ENCODE data around the gene TSPAN10. TPM values are rescaled to one million over a fixed set of nuclear protein-coding genes. Genes with fewer than 3 reads are reported as not detected.

The TSPAN10 gene
- total and polyA plus RNA-seq, 2 of the 4 experiments (the other 2 are of a cell fraction) = 1.4 to 4.5 TPM

DNA sequence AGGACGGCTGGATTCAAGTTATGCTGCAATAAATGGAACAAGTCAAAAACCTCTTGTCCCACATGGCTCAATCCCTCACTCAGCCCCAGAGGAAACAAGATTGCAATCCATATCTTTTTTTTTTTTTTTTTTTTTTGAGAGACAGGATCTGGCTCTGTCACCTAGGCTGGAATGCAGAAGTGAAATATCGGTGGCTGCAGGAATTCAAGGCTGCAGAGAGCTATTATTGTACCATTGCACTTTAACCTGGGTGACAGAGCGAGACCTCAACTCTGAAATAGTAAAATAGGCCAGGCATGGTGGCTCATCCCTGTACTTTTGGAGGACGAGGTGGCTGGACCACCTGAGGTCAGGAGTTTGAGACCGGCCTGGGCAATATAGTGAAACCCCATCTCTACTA lies 22.0 kb downstream of the TSPAN10 start:
- no peak overlapping the region for H2BK5ac ChIP-seq (ENCODE audit: low read depth, low read length, poor library complexity, severe bottlenecking)
- H2AK9ac ChIP-seq (replicated peaks; ENCODE audit: low read depth, low read length, poor library complexity) = no peak overlapping the region
- H4K91ac ChIP-seq (ENCODE audit: insufficient read depth, low read depth, low read length) = no peak overlapping the region
- peaks cover 0 to 3% of the 10 kb centered on the region in 2 experiments; a peak in 1 of 4 replicates for H3K79me1 ChIP-seq (ENCODE audit: low read depth in 1 of 2, low read length in 2 of 2)
- BruUV-seq (replicated peaks) = no TSS peak
- H2BK20ac ChIP-seq (ENCODE audit: low read depth, low read length) = no peak overlapping the region
- no peak for ATAC-seq (ENCODE audit: low read depth)
- dilution Hi-C loops (cut with HindIII; ENCODE audit: low sequenced_read_pairs, unreplicated experiment) (no loop called here), intact Hi-C loops (cut with micrococcal nuclease) (no loop called here), in situ Hi-C loops (cut with MboI; ENCODE audit: low sequenced_read_pairs) (no loop called here)
- H3K14ac ChIP-seq (replicated peaks; ENCODE audit: low read depth, low read length) = no peak overlapping the region
- ChIA-PET CTCF (interaction anchor here (0.7 kb wide), 1 partner anchor 353 kb away, joined by 4 read pairs; no protein-coding TSS in a partner anchor), POLR2A (ENCODE audit: unreplicated experiment) (no interaction called here)
- H4K20me1 ChIP-seq (ENCODE audit: insufficient read depth, low read length) = no peaks in the 10 kb centered on the region
- no peak overlapping the region for H3K23ac ChIP-seq (ENCODE audit: low read depth, low read length)
- no peaks in the 10 kb centered on the region for H3K9me3 ChIP-seq (ENCODE audit: control insufficient read depth, insufficient read depth, low read length)
- H4K8ac ChIP-seq (ENCODE audit: low read depth in 2 of 2, low read length in 2 of 2) = no peak overlapping the region
- H3K18ac ChIP-seq (ENCODE audit: low read depth, low read length) = no peak overlapping the region
- no peaks in the 10 kb centered on the region for H3K27me3 ChIP-seq (ENCODE audit: control insufficient read depth, insufficient read depth, low read length)
- H3K4me1 ChIP-seq (ENCODE audit: control insufficient read depth, insufficient read depth, low read length) = no peaks in the 10 kb centered on the region
- no peak overlapping the region for H4K5ac ChIP-seq (ENCODE audit: low read depth, low read length)
- no peak for TF ChIP-seq MXI1 (IDR thresholded peaks at IDR 0.05; ENCODE audit: borderline replicate concordance, low read depth, low read length)
- TF ChIP-seq, protein P1, sequence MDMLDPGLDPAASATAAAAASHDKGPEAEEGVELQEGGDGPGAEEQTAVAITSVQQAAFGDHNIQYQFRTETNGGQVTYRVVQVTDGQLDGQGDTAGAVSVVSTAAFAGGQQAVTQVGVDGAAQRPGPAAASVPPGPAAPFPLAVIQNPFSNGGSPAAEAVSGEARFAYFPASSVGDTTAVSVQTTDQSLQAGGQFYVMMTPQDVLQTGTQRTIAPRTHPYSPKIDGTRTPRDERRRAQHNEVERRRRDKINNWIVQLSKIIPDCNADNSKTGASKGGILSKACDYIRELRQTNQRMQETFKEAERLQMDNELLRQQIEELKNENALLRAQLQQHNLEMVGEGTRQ (IDR thresholded peaks at IDR 0.05; ENCODE audit: low read depth, low read length) = no peak
- no peak for TF ChIP-seq NFE2L2 (IDR thresholded peaks at IDR 0.05; ENCODE audit: low read depth, low read length)
- no peak for TF ChIP-seq RCOR1 (IDR thresholded peaks at IDR 0.05; ENCODE audit: insufficient replicate concordance, low read length)
- TF ChIP-seq MAZ (IDR thresholded peaks at IDR 0.05; ENCODE audit: borderline replicate concordance, low read depth, low read length) = no peak
- no peak for TF ChIP-seq CHD1 (IDR thresholded peaks at IDR 0.05; ENCODE audit: low read depth, low read length)
- no peak for TF ChIP-seq POLR2A (IDR thresholded peaks at IDR 0.05; ENCODE audit: low read depth, low read length)
- TF ChIP-seq SMC3 (IDR thresholded peaks at IDR 0.05; ENCODE audit: low read depth, low read length) = no peak
- TF ChIP-seq, protein P2, sequence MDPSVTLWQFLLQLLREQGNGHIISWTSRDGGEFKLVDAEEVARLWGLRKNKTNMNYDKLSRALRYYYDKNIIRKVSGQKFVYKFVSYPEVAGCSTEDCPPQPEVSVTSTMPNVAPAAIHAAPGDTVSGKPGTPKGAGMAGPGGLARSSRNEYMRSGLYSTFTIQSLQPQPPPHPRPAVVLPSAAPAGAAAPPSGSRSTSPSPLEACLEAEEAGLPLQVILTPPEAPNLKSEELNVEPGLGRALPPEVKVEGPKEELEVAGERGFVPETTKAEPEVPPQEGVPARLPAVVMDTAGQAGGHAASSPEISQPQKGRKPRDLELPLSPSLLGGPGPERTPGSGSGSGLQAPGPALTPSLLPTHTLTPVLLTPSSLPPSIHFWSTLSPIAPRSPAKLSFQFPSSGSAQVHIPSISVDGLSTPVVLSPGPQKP (IDR thresholded peaks at IDR 0.05; ENCODE audit: borderline replicate concordance, low read depth, low read length) = no peak
- TF ChIP-seq RFX5 (IDR thresholded peaks at IDR 0.05; ENCODE audit: low read depth, low read length) = no peak
- no peak for TF ChIP-seq BHLHE40 (IDR thresholded peaks at IDR 0.05; ENCODE audit: low read depth, low read length)
- no peak overlapping the region for H3K27ac ChIP-seq (ENCODE audit: insufficient read depth, low read length)
- no peak overlapping the region for H3K4me2 ChIP-seq (ENCODE audit: low read depth, low read length)
- H3K9ac ChIP-seq (ENCODE audit: low read depth, low read length) = no peak overlapping the region
- 100% methylated on average over 1 of the region's 5 CpGs; no CpG with 5 or more reads in 1 of the 2 experiments for WGBS, 2 experiments (ENCODE audit: extremely low coverage in 2 of 2, insufficient read length in 1 of 2)
- H2BK120ac ChIP-seq (ENCODE audit: low read depth, low read length) = no peak overlapping the region
- H3K4me3 ChIP-seq (ENCODE audit: insufficient read depth, low read depth, low read length) = no peak overlapping the region
- H3K4ac ChIP-seq (ENCODE audit: low read depth, low read length) = no peak overlapping the region
- DNase-seq = no peak
- no peak overlapping the region for H2BK15ac ChIP-seq (ENCODE audit: low read depth, low read length)
- no peak overlapping the region for H2AFZ ChIP-seq (replicated peaks; ENCODE audit: low read length, poor library complexity)
- peaks cover 3% of the 10 kb centered on the region; the same call in 1 of the 2 replicates for H3K9me1 ChIP-seq (ENCODE audit: insufficient read depth, low read length)
- H2AK5ac ChIP-seq (ENCODE audit: low read depth, low read length) = no peak overlapping the region
- peaks cover under 1% of the 10 kb centered on the region; the same call in 1 of the 2 replicates for H3K36me3 ChIP-seq (ENCODE audit: control insufficient read depth, insufficient read depth, low read length)
- no peak overlapping the region for H3K56ac ChIP-seq (ENCODE audit: extremely low read depth, insufficient read depth, low read length)
